Heart left ventricle (tissue), 16 donors: ENCODE measurements around the gene NAPB. TPM values are rescaled to one million over a fixed set of nuclear protein-coding genes. Genes with fewer than 3 reads are reported as not detected.

Experiments
- ATAC-seq, 4 donors: fragments of 200-7000 bp; cut with Tn5 transposase; one replicate each; pipeline ENCODE4 v1.9.1; 2020 to 2022; ENCODE audit warnings: moderate library complexity in 4 of 4, mild to moderate bottlenecking in 3 of 4, moderate number of reproducible peaks in 1 of 4
- DNase-seq, 5 donors: peaks; one replicate each; pipeline ENCODE4 v3.0.0-alpha.2; 2020
- H3K27ac ChIP-seq, 12 donors: fragments of 200-600 bp; sonication (generic) in 4 of 12; one replicate each; pipeline versions ENCODE4 v1.5.0 to v1.8.0; 2016 to 2022; ENCODE audit warnings: mild to moderate bottlenecking in 2 of 12
- H3K27me3 ChIP-seq, 9 donors: fragments of 200-600 bp; sonication (generic) in 2 of 9; one replicate each; pipeline versions ENCODE4 v1.5.1 to v1.8.0; 2016 to 2022; ENCODE audit warnings: mild to moderate bottlenecking in 3 of 9
- H3K36me3 ChIP-seq, 9 donors: fragments of 200-600 bp; sonication (generic) in 2 of 9; one replicate each; pipeline versions ENCODE4 v1.5.0 to v1.8.0; 2018 to 2022; ENCODE audit warnings: mild to moderate bottlenecking in 2 of 9
- H3K4me1 ChIP-seq, 12 donors: fragments of 200-600 bp; sonication (generic) in 4 of 12; one replicate each; pipeline versions ENCODE4 v1.5.0 to v1.8.0; 2016 to 2022; ENCODE audit warnings: mild to moderate bottlenecking in 3 of 12
- H3K4me3 ChIP-seq, 12 donors: fragments of 200-600 bp; sonication (generic) in 4 of 12; one replicate each; pipeline versions ENCODE4 v1.5.0 to v1.8.0; 2017 to 2022; ENCODE audit warnings: mild to moderate bottlenecking in 9 of 12, moderate library complexity in 4 of 12
- H3K9me3 ChIP-seq, 12 donors: fragments of 200-600 bp; sonication (generic) in 4 of 12; one replicate each; pipeline versions ENCODE4 v1.5.0 to v1.8.0; 2016 to 2022; ENCODE audit warnings: mild to moderate bottlenecking in 1 of 12
- CTCF ChIP-seq, 12 donors: fragments of 200-600 bp; sonication (generic) in 4 of 12; IDR thresholded peaks; one replicate each; pipeline versions ENCODE4 v1.5.0 to v1.8.0; 2018 to 2022; ENCODE audit warnings: antibody characterized with exemption in 12 of 12, mild to moderate bottlenecking in 5 of 12
- POLR2A ChIP-seq, 2 donors: fragments of 450-650 bp; IDR thresholded peaks; one replicate each; pipeline ENCODE4 v1.6.1; 2017; ENCODE audit warnings: antibody characterized with exemption in 2 of 2, mild to moderate bottlenecking in 2 of 2, moderate library complexity in 2 of 2
- whole genome bisulfite sequencing, 4 donors: extraction: QIAGEN DNeasy Blood & Tissue Kit in 2 of 4; methylation state at CpG; one replicate each; pipeline versions ENCODE4 v1.1.5 to v1.1.7; 2013 to 2018; 5-methylcytosine and 5-hydroxymethylcytosine counted together
- intact Hi-C, 10 donors: fragments of 100-400 bp; cut with DNase I; formaldehyde crosslinking; loops; one replicate each; pipeline versions ENCODE4 v1.11.1 to v1.14.2; 2022
- polyA plus RNA-seq, 2 donors: library from polyadenylated mRNA; stranded (reverse); fragments of 200-250 nt; gene quantifications; one replicate each; pipeline ENCODE4 v1.2.3, GENCODE V29; 2013
- total RNA-seq, 9 donors: library from RNA; depleted of rRNA in 2 of 9; stranded (reverse); fragments of >200 nt in 2 of 9; fragmentation: NEBNext Ultra II Directional in 3 of 9; extraction: Animal tissue kit (Norgen Biotek cat#: 25700) in 3 of 9; gene quantifications; one replicate each; pipeline versions ENCODE4 v1.1.0 to v1.2.4, GENCODE V29; 2016 to 2023
- donor health status: ischemic (EF 13 %, LVEDD 7.1; RV severe dilation, severe dysfunction).
- donor health status: healthy with polysubstance abuse.
- donor health status: DM: no; HTN: yes; CAD: no.
- donor health status: DM: no; HTN: no; CAD: no.
- donor health status: ischemic (EF 25% LVEDD 6.9; RV normal size, moderate dysfunction).
- donor health status: ischemic (EF 25% LVEDD 5.7; RV mildly dilated, moderate dysfunction).
- donor health status: healthy.
- donor health status: DM: yes; HTN: yes; CAD: no.
- donor health status: ischemic (EF 35%, LVEDD 5.7; RV mildly dilated, moderate dysfunction).
- donor health status: nonischemic (EF 11% LVEDD 7.7; RV severe dilation, severe dysfunction).
- donor health status: DM: yes; HTN: yes; CAD: no.
- donor health status: PGD.
- donor health status: ischemic (EF 29% LVEDD 5.4; RV normal size, mild dysfunction).
- donor health status: nonischemic (EF 23%, LVEDD 6.1; RV moderate dilation, normal function).

Gene NAPB
- total and polyA plus RNA-seq, 11 donors: 2.8 to 8.4 (median 4.7) TPM

DNA sequence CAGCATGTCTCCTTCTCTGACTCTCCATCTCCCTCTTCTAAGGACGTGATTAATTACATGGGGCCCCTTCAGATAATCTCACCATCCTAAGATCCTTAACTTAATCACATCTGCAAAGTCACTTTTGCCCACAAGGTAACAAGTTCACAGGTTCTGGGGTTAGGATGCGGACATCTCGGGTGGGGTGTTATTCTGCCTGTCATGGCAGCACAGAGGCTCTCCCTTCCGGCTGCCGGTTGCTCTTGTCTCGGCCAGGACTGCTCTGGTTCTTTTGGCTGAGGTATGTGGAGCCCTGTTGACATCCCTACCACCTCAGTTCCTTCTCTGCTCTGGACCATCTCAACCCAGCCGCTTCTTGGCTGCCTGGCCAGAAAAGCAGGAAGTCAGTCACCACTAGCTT is 35.6 kb upstream of the NAPB start:
- DNase-seq (no peak), ATAC-seq (no peak)
- no peaks in the 10 kb centered on the region for H3K36me3 ChIP-seq
- no peaks in the 10 kb centered on the region for H3K9me3 ChIP-seq
- peaks cover 0 to 30% (median 0%) of the 10 kb centered on the region in 9 donors for H3K27me3 ChIP-seq
- H3K4me3 ChIP-seq: no peak overlapping the region
- intact Hi-C loops: no loop called here
- 83 to 86% (median 85%) methylated on average over 7 of the region's 7 CpGs for WGBS, 4 donors
- no peak overlapping the region for H3K27ac ChIP-seq
- TF ChIP-seq CTCF (IDR thresholded peaks at IDR 0.05) (no peak), POLR2A (IDR thresholded peaks at IDR 0.05) (no peak)
- no peaks in the 10 kb centered on the region for H3K4me1 ChIP-seq

GRCh38 chr20:23456409-23456808 is 35.1 kb upstream of the NAPB start:
- no peak for DNase-seq
- H3K4me3 ChIP-seq: no peak overlapping the region
- H3K27me3 ChIP-seq: peaks cover 0 to 30% (median 0%) of the 10 kb centered on the region in 9 donors
- H3K36me3 ChIP-seq: no peaks in the 10 kb centered on the region
- H3K4me1 ChIP-seq: no peaks in the 10 kb centered on the region
- intact Hi-C loops: no loop called here
- H3K27ac ChIP-seq: no peak overlapping the region
- 45 to 60% (median 52%) methylated on average over 3 of the region's 3 CpGs for WGBS, 4 donors
- TF ChIP-seq CTCF (IDR thresholded peaks at IDR 0.05) (no peak), POLR2A (IDR thresholded peaks at IDR 0.05) (no peak)
- H3K9me3 ChIP-seq: no peaks in the 10 kb centered on the region
- no peak for ATAC-seq

DNA sequence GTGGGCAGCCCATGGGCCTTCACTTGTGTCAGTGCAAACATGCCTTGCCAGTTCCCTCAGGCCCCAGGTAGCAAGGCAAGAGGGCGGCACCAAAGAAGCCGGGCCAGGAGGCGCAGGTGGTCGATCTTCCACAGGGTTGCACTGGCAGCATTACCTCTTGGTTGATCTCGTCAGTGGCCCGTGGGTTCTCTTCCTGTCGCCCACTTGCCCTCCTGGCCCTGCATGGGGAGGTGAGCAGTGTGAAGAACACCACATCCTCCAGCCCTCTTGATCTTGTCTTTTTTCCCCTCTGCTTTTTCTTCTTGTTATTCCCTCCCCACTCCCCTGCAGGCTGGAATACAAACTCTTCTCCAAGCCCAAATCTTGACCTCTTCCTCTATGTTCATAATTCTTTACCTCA is 34.4 kb upstream of the NAPB start:
- H3K36me3 ChIP-seq: no peaks in the 10 kb centered on the region
- no peaks in the 10 kb centered on the region for H3K9me3 ChIP-seq
- H3K27me3 ChIP-seq: peaks cover 0 to 23% (median 0%) of the 10 kb centered on the region in 9 donors
- ATAC-seq (no peak), DNase-seq (no peak)
- no peak overlapping the region for H3K27ac ChIP-seq
- H3K4me1 ChIP-seq: no peaks in the 10 kb centered on the region
- H3K4me3 ChIP-seq: no peak overlapping the region
- no peak for TF ChIP-seq CTCF (IDR thresholded peaks at IDR 0.05)
- TF ChIP-seq POLR2A (IDR thresholded peaks at IDR 0.05): no peak
- intact Hi-C loops: no loop called here
- WGBS, 4 donors: 87 to 91% (median 90%) methylated on average over 7 of the region's 7 CpGs

GRCh38 chr20:23454816-23455215 is 33.5 kb upstream of the NAPB start:
- DNase-seq (no peak), ATAC-seq (no peak)
- Histone ChIP-seq H3K9me3 (no peaks in the 10 kb centered on the region), H3K27me3 (peaks cover 0 to 21% (median 0%) of the 10 kb centered on the region in 9 donors), H3K36me3 (no peaks in the 10 kb centered on the region), H3K4me3 (no peak overlapping the region), H3K27ac (no peak overlapping the region), H3K4me1 (no peaks in the 10 kb centered on the region)
- WGBS, 4 donors: 87 to 97% (median 94%) methylated on average over 1 of the region's 1 CpG
- intact Hi-C loops: no loop called here
- TF ChIP-seq POLR2A (IDR thresholded peaks at IDR 0.05) (no peak), CTCF (IDR thresholded peaks at IDR 0.05) (no peak)
